Posterior vena cava (tissue), 2 donors: ENCODE measurements around the gene OXGR1. TPM values are rescaled to one million over a fixed set of nuclear protein-coding genes. Genes with fewer than 3 reads are reported as not detected.
"Not testable (repeated sequence)": the region's sequence is repeated elsewhere in the genome, so short reads cannot be mapped to it uniquely, and the experiment has no call there.

Source experiments
- DNase-seq: peaks from one replicate; pipeline ENCODE4 v3.0.0-alpha.2; 2020; ENCODE audit warnings: low spot score
- intact Hi-C, 2 donors: fragments of 100-400 bp; cut with DNase I; formaldehyde crosslinking; loops; one replicate each; pipeline versions ENCODE4 v1.14.1 to v1.14.2; 2022 to 2023
- total RNA-seq, 2 donors: library from RNA; stranded (reverse); fragmentation: NEBNext Ultra II Directional; extraction: Animal tissue kit (Norgen Biotek cat#: 25700); gene quantifications; one replicate each; pipeline ENCODE4 v1.2.1, GENCODE V29; 2021
- donor health status: DM: yes; HTN: yes; CAD: no.
- donor health status: DM: yes; HTN: yes; CAD: no.

OXGR1 gene
- total RNA-seq, 2 donors from 2014 or later: 0.95 to 1.1 TPM

GRCh38 chr13:96979861-96980260 lies 14.4 kb downstream of the OXGR1 start:
- DNase-seq, intact Hi-C loops: not testable (repeated sequence)

GRCh38 chr13:96968027-96968426 lies 26.2 kb downstream of the OXGR1 start:
- DNase-seq: no peak
- intact Hi-C loops: no loop called here

GRCh38 chr13:96967248-96967745 lies 27.0 kb downstream of the OXGR1 start:
- intact Hi-C loops: no loop called here
- no peak for DNase-seq

GRCh38 chr13:96966415-96967102 lies 27.7 kb downstream of the OXGR1 start:
- intact Hi-C loops: no loop called here
- DNase-seq: no peak

- intact Hi-C loops: no loop called here
- DNase-seq: no peak
These were observed 30.3 kb downstream of the OXGR1 start for GRCh38 chr13:96963786-96964475.

GRCh38 chr13:96960379-96960778 lies 33.9 kb downstream of the OXGR1 start:
- intact Hi-C loops: no loop called here
- DNase-seq: no peak

GRCh38 chr13:96958286-96958891 lies 35.9 kb downstream of the OXGR1 start:
- intact Hi-C loops: loop anchor here in 1 of 2 donors (10.0 kb wide), 1 partner anchor 934 kb away; no protein-coding TSS in a partner anchor
- DNase-seq: no peak

- intact Hi-C loops: loop anchor here in 1 of 2 donors (10.0 kb wide), 1 partner anchor 928 kb away; no protein-coding TSS in a partner anchor
These were observed 41.7 kb downstream of the OXGR1 start for GRCh38 chr13:96952595-96952994.

GRCh38 chr13:96948127-96948526 lies 46.1 kb downstream of the OXGR1 start:
- no peak for DNase-seq
- intact Hi-C loops: no loop called here

More at GRCh38 chr13:96952595-96952994, 41.7 kb downstream of the OXGR1 start:
- DNase-seq: no peak

GRCh38 chr13:96947343-96947910 lies 46.8 kb downstream of the OXGR1 start:
- intact Hi-C loops: no loop called here
- no peak for DNase-seq

GRCh38 chr13:96946709-96947311 lies 47.5 kb downstream of the OXGR1 start:
- intact Hi-C loops: no loop called here
- no peak for DNase-seq

GRCh38 chr13:96940961-96941360 lies 53.3 kb downstream of the OXGR1 start:
- intact Hi-C loops: no loop called here
- no peak for DNase-seq

GRCh38 chr13:96935901-96936300 lies 58.4 kb downstream of the OXGR1 start:
- intact Hi-C loops: loop anchor here in 1 of 2 donors (5.0 kb wide), 1 partner anchor 1266 kb away; no protein-coding TSS in a partner anchor
- no peak for DNase-seq

Other genes with a start within 250 kb of the OXGR1 start
- gene MBNL2, start 227.9 kb upstream of the OXGR1 start, total RNA-seq: 100 to 1,000 TPM; 106 to 139 TPM